GM04503 (cell line): Measurements from ENCODE around the gene ZNF813.

Experiments
- DNase-seq: peaks from one replicate; pipeline ENCODE4 v3.0.0-alpha.2; 2012; ENCODE audit warnings: low read depth

Gene ZNF813

GRCh38 chr19:53520547-53521372, 53.2 kb downstream of the ZNF813 start:
- DNase-seq = peak; percentile 96

GRCh38 chr19:53521373-53522202, 54.1 kb downstream of the ZNF813 start:
- DNase-seq = no peak

- DNase-seq = no peak
Observed at GRCh38 chr19:53525922-53526321, 58.4 kb downstream of the ZNF813 start.

GRCh38 chr19:53530622-53531021, 63.1 kb downstream of the ZNF813 start:
- DNase-seq = no peak

GRCh38 chr19:53531457-53531856, 63.9 kb downstream of the ZNF813 start:
- DNase-seq = no peak

GRCh38 chr19:53532362-53532761, 64.8 kb downstream of the ZNF813 start:
- no peak for DNase-seq

GRCh38 chr19:53536225-53536548, 68.7 kb downstream of the ZNF813 start:
- DNase-seq = no peak

GRCh38 chr19:53537121-53537520, 69.6 kb downstream of the ZNF813 start:
- DNase-seq = no peak

GRCh38 chr19:53537521-53538377, 70.2 kb downstream of the ZNF813 start, which contains the start of gene ZNF331:
ZNF331 (plus strand) TSS chr19:53538145; CDS start chr19:53569377, 31,232 bp downstream.
- no peak for DNase-seq

GRCh38 chr19:53538378-53539109, 71.0 kb downstream of the ZNF813 start:
- DNase-seq = no peak

- DNase-seq = no peak
Observed at GRCh38 chr19:53540091-53540490, 72.6 kb downstream of the ZNF813 start.

GRCh38 chr19:53541971-53542370, 74.4 kb downstream of the ZNF813 start:
- DNase-seq = no peak

- DNase-seq = no peak
Observed at GRCh38 chr19:53545271-53546065, 77.9 kb downstream of the ZNF813 start.
